Measurements from ENCODE around the gene ZNF208. TPM values are rescaled to one million over a fixed set of nuclear protein-coding genes. Genes with fewer than 3 reads are reported as not detected.

ZNF208 gene
- polyA plus RNA-seq, 1 donor from 2014 or later, result not detected

- no peak overlapping the region for H3K4me3 ChIP-seq (ENCODE audit: low read length)
- no peak overlapping the region for H2AFZ ChIP-seq (ENCODE audit: low read depth, low read length)
- no peaks in the 10 kb centered on the region for H3F3A ChIP-seq (ENCODE audit: insufficient read depth, low read length, poor library complexity, severe bottlenecking)
- TF ChIP-seq REST (IDR thresholded peaks at IDR 0.05; ENCODE audit: borderline replicate concordance) (no peak), POLR2AphosphoS5 (IDR thresholded peaks at IDR 0.05) (no peak), CTCF (IDR thresholded peaks at IDR 0.05; ENCODE audit: poor library complexity, severe bottlenecking) (no peak), MXI1 (conservative IDR thresholded peaks at IDR 0.05; ENCODE audit: poor library complexity, severe bottlenecking) (no peak), TAF1 (IDR thresholded peaks at IDR 0.05; ENCODE audit: low read depth) (no peak), EP300 (conservative IDR thresholded peaks at IDR 0.05; ENCODE audit: poor library complexity, severe bottlenecking) (no peak), SMC3 (conservative IDR thresholded peaks at IDR 0.05; ENCODE audit: poor library complexity) (no peak)
- H3K9me2 ChIP-seq (ENCODE audit: insufficient read depth, low read length), result no peaks in the 10 kb centered on the region
- no peaks in the 10 kb centered on the region for H3K79me2 ChIP-seq (replicated peaks; ENCODE audit: insufficient read depth, low read length)
- H3K27ac ChIP-seq (ENCODE audit: low read length), result no peak overlapping the region
- peaks cover 4% of the 10 kb centered on the region for H3K9me3 ChIP-seq (ENCODE audit: low read length)
- no peaks in the 10 kb centered on the region for H3K27me3 ChIP-seq (ENCODE audit: insufficient read depth, low read depth, low read length)
- H3K9ac ChIP-seq (ENCODE audit: low read length), result no peak overlapping the region
- H3K4me2 ChIP-seq (ENCODE audit: low read length), result no peak overlapping the region
- no peaks in the 10 kb centered on the region for H4K20me1 ChIP-seq (ENCODE audit: insufficient read depth)
- H3K36me3 ChIP-seq (ENCODE audit: insufficient read depth, low read length), result no peaks in the 10 kb centered on the region
Observed at GRCh38 chr19:21934131-21934530, 76.6 kb downstream of the ZNF208 start.

- Histone ChIP-seq H3K27ac (ENCODE audit: low read length) (no peak overlapping the region), H3K36me3 (ENCODE audit: insufficient read depth, low read length) (no peaks in the 10 kb centered on the region), H3K9me2 (ENCODE audit: insufficient read depth, low read length) (no peaks in the 10 kb centered on the region), H3K4me2 (ENCODE audit: low read length) (no peak overlapping the region), H3K4me3 (ENCODE audit: low read length) (no peak overlapping the region), H4K20me1 (ENCODE audit: insufficient read depth) (no peaks in the 10 kb centered on the region), H3K79me2 (replicated peaks; ENCODE audit: insufficient read depth, low read length) (no peaks in the 10 kb centered on the region), H3K9me3 (ENCODE audit: low read length) (no peaks in the 10 kb centered on the region), H3F3A (ENCODE audit: insufficient read depth, low read length, poor library complexity, severe bottlenecking) (no peaks in the 10 kb centered on the region), H2AFZ (ENCODE audit: low read depth, low read length) (no peak overlapping the region), H3K27me3 (ENCODE audit: insufficient read depth, low read depth, low read length) (no peaks in the 10 kb centered on the region), H3K9ac (ENCODE audit: low read length) (no peak overlapping the region)
- TF ChIP-seq RAD21 (conservative IDR thresholded peaks at IDR 0.05), result no peak
- TF ChIP-seq POLR2AphosphoS5 (IDR thresholded peaks at IDR 0.05), result no peak
- no peak for TF ChIP-seq EZH2 (IDR thresholded peaks at IDR 0.05; ENCODE audit: borderline replicate concordance, insufficient read depth, low read length, poor library complexity, severe bottlenecking)
- no peak for TF ChIP-seq EP300 (conservative IDR thresholded peaks at IDR 0.05; ENCODE audit: poor library complexity, severe bottlenecking)
- no peak for TF ChIP-seq REST (IDR thresholded peaks at IDR 0.05; ENCODE audit: borderline replicate concordance)
- no peak for TF ChIP-seq TAF1 (IDR thresholded peaks at IDR 0.05; ENCODE audit: low read depth)
- TF ChIP-seq SMC3 (conservative IDR thresholded peaks at IDR 0.05; ENCODE audit: poor library complexity), result no peak
- TF ChIP-seq MXI1 (conservative IDR thresholded peaks at IDR 0.05; ENCODE audit: poor library complexity, severe bottlenecking), result no peak
- TF ChIP-seq CTCF (IDR thresholded peaks at IDR 0.05; ENCODE audit: poor library complexity, severe bottlenecking), result no peak
Observed at GRCh38 chr19:21922276-21922675, 88.5 kb downstream of the ZNF208 start.

Measured in neural cell (in vitro differentiated cells).